ENCODE results near the gene FN1.

- TF ChIP-seq CTCF (tag by site-specific recombination; IDR thresholded peaks at IDR 0.05), result no peak
- no peak for TF ChIP-seq ZNF239 (tag by site-specific recombination; IDR thresholded peaks at IDR 0.05)
- no peak for TF ChIP-seq YY1 (tag by site-specific recombination; IDR thresholded peaks at IDR 0.05)
- no peak for TF ChIP-seq PRDM10 (tag by site-specific recombination; IDR thresholded peaks at IDR 0.05)
- TF ChIP-seq ZFP37 (tag by site-specific recombination; IDR thresholded peaks at IDR 0.05), result no peak
- TF ChIP-seq HOXA7 (CRISPR knock-in tag; IDR thresholded peaks at IDR 0.05; ENCODE audit: borderline replicate concordance), result no peak
- no peak for TF ChIP-seq ZNF324 (tag by site-specific recombination; IDR thresholded peaks at IDR 0.05)
- TF ChIP-seq ZNF704 (tag by site-specific recombination; IDR thresholded peaks at IDR 0.05), result no peak
- TF ChIP-seq ZNF112 (tag by site-specific recombination; IDR thresholded peaks at IDR 0.05), result no peak
- TF ChIP-seq ZNF785 (tag by site-specific recombination; IDR thresholded peaks at IDR 0.05), result no peak
- no peak for TF ChIP-seq ZBTB21 (tag by site-specific recombination; IDR thresholded peaks at IDR 0.05)
Measured at GRCh38 chr2:215431290-215431689, 4.6 kb downstream of the FN1 start.
